Measurements from ENCODE around the gene FBRSL1. TPM values are rescaled to one million over a fixed set of nuclear protein-coding genes. Genes with fewer than 3 reads are reported as not detected.

FBRSL1 gene
- total RNA-seq, 1 experiment from 2014 or later = 45.3 TPM

- H3K9ac ChIP-seq (ENCODE audit: low read length) = no peak overlapping the region
- CTCF ChIA-PET = no interaction called here
- no peak overlapping the region for H2AFZ ChIP-seq (ENCODE audit: low read length)
- BruUV-seq (replicated peaks) = no TSS peak
- DNase-seq (peak; percentile 73), ATAC-seq (peak; percentile 85)
- no peak overlapping the region for H3K27ac ChIP-seq (ENCODE audit: low read length)
- H3K4me1 ChIP-seq (ENCODE audit: insufficient read depth, low read length) = peaks cover 10% of the 10 kb centered on the region
- no peaks in the 10 kb centered on the region for H4K20me1 ChIP-seq (ENCODE audit: low read length)
- no peak overlapping the region for H3K4me3 ChIP-seq (ENCODE audit: low read length)
- H3K36me3 ChIP-seq (ENCODE audit: low read depth, low read length) = no peaks in the 10 kb centered on the region
- no peaks in the 10 kb centered on the region for H3K79me2 ChIP-seq (ENCODE audit: low read length)
- no peaks in the 10 kb centered on the region for H3F3A ChIP-seq (ENCODE audit: low read length, unreplicated experiment)
- intact Hi-C loops (cut with micrococcal nuclease) = no loop called here
- POLR2A ChIA-PET (ENCODE audit: unreplicated experiment) = no interaction called here
- H3K4me2 ChIP-seq (ENCODE audit: low read length) = peak overlapping the region; percentile 18; the same call in 1 of the 2 replicates
- no peaks in the 10 kb centered on the region for H3K9me3 ChIP-seq (ENCODE audit: low read length)
- TF ChIP-seq EZH2phosphoT487 (IDR thresholded peaks at IDR 0.05; ENCODE audit: borderline replicate concordance, low read length) (no peak), EZH2 (IDR thresholded peaks at IDR 0.05; ENCODE audit: low read length, unreplicated experiment) (no peak), CTCF (conservative IDR thresholded peaks at IDR 0.05; ENCODE audit: low read depth, low read length) (no peak)
- H3K27me3 ChIP-seq (ENCODE audit: low read length) = no peaks in the 10 kb centered on the region
- H3K9me2 ChIP-seq (replicated peaks; ENCODE audit: low read length) = no peaks in the 10 kb centered on the region
These were observed 36.4 kb upstream of the FBRSL1 start for GRCh38 chr12:132453361-132454192.

GRCh38 chr12:132454193-132454932 lies 35.6 kb upstream of the FBRSL1 start:
- ChIA-PET POLR2A (ENCODE audit: unreplicated experiment) (no interaction called here), CTCF (no interaction called here)
- DNase-seq (no peak), ATAC-seq (no peak)
- Histone ChIP-seq H3K27me3 (ENCODE audit: low read length) (no peaks in the 10 kb centered on the region), H3K9ac (ENCODE audit: low read length) (no peak overlapping the region), H3K79me2 (ENCODE audit: low read length) (no peaks in the 10 kb centered on the region), H3K4me1 (ENCODE audit: insufficient read depth, low read length) (peaks cover 10% of the 10 kb centered on the region), H3K9me2 (replicated peaks; ENCODE audit: low read length) (no peaks in the 10 kb centered on the region), H2AFZ (ENCODE audit: low read length) (no peak overlapping the region), H3K4me3 (ENCODE audit: low read length) (no peak overlapping the region), H3K9me3 (ENCODE audit: low read length) (no peaks in the 10 kb centered on the region), H3K36me3 (ENCODE audit: low read depth, low read length) (no peaks in the 10 kb centered on the region), H3F3A (ENCODE audit: low read length, unreplicated experiment) (no peaks in the 10 kb centered on the region), H4K20me1 (ENCODE audit: low read length) (no peaks in the 10 kb centered on the region), H3K27ac (ENCODE audit: low read length) (no peak overlapping the region), H3K4me2 (ENCODE audit: low read length) (no peak overlapping the region)
- BruUV-seq (replicated peaks) = no TSS peak
- TF ChIP-seq CTCF (conservative IDR thresholded peaks at IDR 0.05; ENCODE audit: low read depth, low read length) (no peak), EZH2 (IDR thresholded peaks at IDR 0.05; ENCODE audit: low read length, unreplicated experiment) (no peak), EZH2phosphoT487 (IDR thresholded peaks at IDR 0.05; ENCODE audit: borderline replicate concordance, low read length) (no peak)
- intact Hi-C loops (cut with micrococcal nuclease) = no loop called here

Measured in PC-3 (cell line).